A549 (cell line): ENCODE measurements around the gene DHPS. TPM values are rescaled to one million over a fixed set of nuclear protein-coding genes. Genes with fewer than 3 reads are reported as not detected.

ENCODE experiments used
- ATAC-seq, 2 experiments: fragments of 200-7000 bp in 1 of 2; fragments of >200 bp in 1 of 2; cut with Nextera tagmentation in 1 of 2; cut with Tn5 transposase in 1 of 2; 3 replicates each; pipeline versions ENCODE4 v1.8.0 to v1.9.1; 2018 to 2020; ENCODE audit warnings: mild to moderate bottlenecking in 1 of 2, moderate library complexity in 1 of 2
- CTCF ChIA-PET: fragments of 300-600 bp; sonication (Branson Sonifier 250); formaldehyde crosslinking; extraction: SDS; loops from one replicate; lab custom pipeline; 2021; ENCODE audit warnings: antibody characterized with exemption, inconsistent platforms; lab: Yijun Ruan, JAX
- POLR2A ChIA-PET: fragments of 350-600 bp; formaldehyde crosslinking; extraction: SDS; loops from one replicate; lab custom pipeline; 2021; ENCODE audit warnings: antibody characterized with exemption, inconsistent platforms; lab: Yijun Ruan, JAX
- DNase-seq, 2 experiments: peaks; one replicate each; pipeline versions ENCODE4 v3.0.0 to v3.0.0-alpha.2; 2011 to 2016; ENCODE audit warnings: low read depth in 1 of 2, low spot score in 1 of 2
- FAIRE-seq: peaks from 2 replicates; lab custom pipeline; 2011; peaks lifted over from hg19 to GRCh38; lab: Jason Lieb, UNC
- H3K27ac ChIP-seq, 2 experiments: fragments of >200 bp; sonication (Bioruptor Twin); formaldehyde crosslinking; 3 replicates each; pipeline ENCODE4 v1.5.1; 2016 to 2017
- H3K4me1 ChIP-seq: fragments of >200 bp; sonication (Bioruptor Twin); formaldehyde crosslinking; 3 replicates; pipeline ENCODE4 v1.6.1; 2016
- H3K4me2 ChIP-seq: fragments of >200 bp; sonication (Bioruptor Twin); formaldehyde crosslinking; 3 replicates; pipeline ENCODE4 v1.6.1; 2016
- H3K4me3 ChIP-seq: fragments of >200 bp; sonication (Bioruptor Twin); formaldehyde crosslinking; 3 replicates; pipeline ENCODE4 v1.5.1; 2016
- H3K9me3 ChIP-seq: fragments of >200 bp; sonication (Bioruptor Twin); formaldehyde crosslinking; 3 replicates; pipeline ENCODE4 v1.6.1; 2016
- EHF ChIP-seq: fragments of 250-450 bp; sonication (Bioruptor Pico); IDR thresholded peaks from 2 replicates; pipeline ENCODE4 v1.5.0; 2020; ENCODE audit warnings: mild to moderate bottlenecking
- ESRRA ChIP-seq: fragments of 150-350 bp; IDR thresholded peaks from 2 replicates; pipeline ENCODE4 v1.6.1; 2014; ENCODE audit warnings: mild to moderate bottlenecking, low read length, borderline replicate concordance
- FOXS1 ChIP-seq: fragments of 250-450 bp; sonication (Bioruptor Pico); IDR thresholded peaks from 2 replicates; pipeline ENCODE4 v1.5.0; 2020; ENCODE audit warnings: mild to moderate bottlenecking, moderate library complexity
- HDAC2 ChIP-seq: fragments of 200-600 bp; sonication (generic); IDR thresholded peaks from 2 replicates; pipeline ENCODE4 v1.6.1; 2016
- HOXA7 ChIP-seq: fragments of 250-450 bp; sonication (Bioruptor Pico); IDR thresholded peaks from 2 replicates; pipeline ENCODE4 v1.5.0; 2020; ENCODE audit warnings: mild to moderate bottlenecking, moderate library complexity
- HOXB5 ChIP-seq: fragments of 250-450 bp; sonication (Bioruptor Pico); IDR thresholded peaks from 2 replicates; pipeline ENCODE4 v1.5.0; 2020; ENCODE audit warnings: mild to moderate bottlenecking, moderate library complexity
- JUNB ChIP-seq: fragments of >200 bp; sonication (Bioruptor Twin); formaldehyde crosslinking; IDR thresholded peaks from 2 replicates; pipeline ENCODE4 v1.6.1; 2016
- MYC ChIP-seq: IDR thresholded peaks from 2 replicates; pipeline ENCODE4 v1.6.1; 2012; ENCODE audit warnings: mild to moderate bottlenecking, inconsistent platforms, low read length, improper control_type of control experiment, borderline replicate concordance
- NFE2L2 ChIP-seq: fragments of 150-350 bp; conservative IDR thresholded peaks from 2 replicates; pipeline ENCODE4 v1.6.1; 2014; ENCODE audit warnings: low read length
- NPAS2 ChIP-seq: fragments of 250-450 bp; sonication (Bioruptor Pico); IDR thresholded peaks from 2 replicates; pipeline ENCODE4 v1.8.0; 2022; ENCODE audit warnings: mild to moderate bottlenecking, moderate library complexity, borderline replicate concordance
- PHF8 ChIP-seq: fragments of 200-600 bp; sonication (generic); IDR thresholded peaks from 2 replicates; pipeline ENCODE4 v1.6.1; 2016; ENCODE audit warnings: low read depth, mild to moderate bottlenecking, antibody characterized with exemption, moderate library complexity, borderline replicate concordance
- POLR2AphosphoS2 ChIP-seq: conservative IDR thresholded peaks from 2 replicates; pipeline ENCODE4 v1.6.1; 2012; ENCODE audit warnings: low read length, improper control_type of control experiment, inconsistent platforms
- RAD21 ChIP-seq, 2 experiments: fragments of >200 bp in 1 of 2; sonication (Bioruptor Twin) in 1 of 2; formaldehyde crosslinking in 1 of 2; IDR thresholded peaks in 1 of 2; conservative IDR thresholded peaks in 1 of 2; 2 replicates in 1 of 2; 3 replicates in 1 of 2; pipeline ENCODE4 v1.6.1; 2012 to 2018; ENCODE audit warnings: inconsistent platforms in 1 of 2
- RARB ChIP-seq: fragments of 250-450 bp; sonication (Bioruptor Pico); IDR thresholded peaks from 2 replicates; pipeline ENCODE4 v1.8.0; 2021; ENCODE audit warnings: mild to moderate bottlenecking, moderate library complexity
- RFX5 ChIP-seq: fragments of 450-650 bp; IDR thresholded peaks from 2 replicates; pipeline ENCODE4 v1.7.1; 2014; ENCODE audit warnings: antibody characterized with exemption, mild to moderate bottlenecking, moderate library complexity
- SMC3 ChIP-seq: fragments of >200 bp; sonication (Bioruptor Twin); formaldehyde crosslinking; IDR thresholded peaks from 3 replicates; pipeline ENCODE4 v1.6.1; 2018; ENCODE audit warnings: inconsistent platforms
- TFCP2L1 ChIP-seq: fragments of 250-450 bp; sonication (Bioruptor Pico); IDR thresholded peaks from 2 replicates; pipeline ENCODE4 v1.5.0; 2021; ENCODE audit warnings: mild to moderate bottlenecking
- ZFP36 ChIP-seq: fragments of 450-650 bp; IDR thresholded peaks from 2 replicates; pipeline ENCODE4 v1.6.1; 2014; ENCODE audit warnings: borderline replicate concordance; ENCODE audit not compliant: partially characterized antibody
- WGBS: methylation state at CpG from one replicate; pipeline ENCODE4 v1.1.6; 2017; ENCODE audit errors: missing lambda C conversion rate; 5-methylcytosine and 5-hydroxymethylcytosine counted together
- polyA plus RNA-seq, 4 experiments: library from polyadenylated mRNA; depleted of rRNA in 3 of 4; stranded (reverse); fragments of >200 nt; fragmentation: RNase III in 1 of 4; extraction: RNeasy Plus Mini Kit Qiagen cat#74134 plus additional on column Dnase treatment in 1 of 4; gene quantifications; 2 replicates in 3 of 4; 3 replicates in 1 of 4; pipeline ENCODE4 v1.2.3, GENCODE V29; 2011 to 2017
- TF ChIP-seq, protein P1 (sequence below): IDR thresholded peaks from 2 replicates; pipeline ENCODE4 v1.6.1; 2012; ENCODE audit warnings: low read depth, borderline replicate concordance
- TF ChIP-seq, protein P2 (sequence below): fragments of 200-600 bp; sonication (generic); IDR thresholded peaks from 2 replicates; pipeline ENCODE4 v1.6.1; 2016; ENCODE audit warnings: antibody characterized with exemption, mild to moderate bottlenecking, moderate library complexity
- TF ChIP-seq, protein P3 (sequence below): fragments of >200 bp; sonication (Bioruptor Twin); formaldehyde crosslinking; IDR thresholded peaks from 3 replicates; pipeline ENCODE4 v1.5.1; 2016

The DHPS gene
- polyA plus RNA-seq, 2 of the 4 experiments (the other 2 are of a cell fraction) = 57.8 to 71.9 TPM

DNA sequence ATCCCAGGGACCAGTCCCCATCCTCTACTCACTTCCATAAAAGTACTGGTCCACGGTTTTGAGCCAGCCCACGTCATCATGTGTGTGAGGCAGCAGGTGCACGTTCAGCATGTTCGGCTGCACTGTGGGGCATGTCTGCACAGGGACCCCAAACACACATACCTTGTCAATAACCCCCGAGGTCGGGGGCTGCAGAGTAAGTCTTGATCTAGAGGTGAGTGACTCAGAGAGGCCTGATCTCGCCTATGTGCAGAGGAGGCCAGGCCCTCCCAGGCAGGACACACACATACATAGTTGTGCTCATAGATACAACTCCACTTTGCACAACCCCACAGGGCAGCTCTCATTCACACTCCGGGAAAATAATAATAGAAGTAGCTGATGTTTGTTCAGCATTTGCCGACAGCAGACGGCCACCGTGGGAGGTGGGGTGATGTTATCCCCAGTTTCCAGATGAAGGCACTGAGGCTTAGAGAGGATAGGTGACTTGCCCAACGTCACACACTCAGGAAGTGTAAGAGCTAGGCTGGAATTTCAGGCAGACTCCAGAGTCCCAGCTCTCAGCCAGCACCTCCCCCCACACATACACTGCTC is 15.9 kb downstream of the DHPS start:
- TF ChIP-seq EHF (no peak), NFE2L2 (no peak), HOXA7 (no peak), RAD21 (conservative IDR thresholded peaks at IDR 0.05 in 1 of 2, IDR thresholded peaks at IDR 0.05 in 1 of 2) (no peak), HDAC2 (no peak), ESRRA (no peak), PHF8 (no peak), MYC (no peak), FOXS1 (CRISPR knock-in tag) (no peak)
- TF ChIP-seq, protein P1, sequence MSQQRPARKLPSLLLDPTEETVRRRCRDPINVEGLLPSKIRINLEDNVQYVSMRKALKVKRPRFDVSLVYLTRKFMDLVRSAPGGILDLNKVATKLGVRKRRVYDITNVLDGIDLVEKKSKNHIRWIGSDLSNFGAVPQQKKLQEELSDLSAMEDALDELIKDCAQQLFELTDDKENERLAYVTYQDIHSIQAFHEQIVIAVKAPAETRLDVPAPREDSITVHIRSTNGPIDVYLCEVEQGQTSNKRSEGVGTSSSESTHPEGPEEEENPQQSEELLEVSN = no peak
- TF ChIP-seq, protein P2, sequence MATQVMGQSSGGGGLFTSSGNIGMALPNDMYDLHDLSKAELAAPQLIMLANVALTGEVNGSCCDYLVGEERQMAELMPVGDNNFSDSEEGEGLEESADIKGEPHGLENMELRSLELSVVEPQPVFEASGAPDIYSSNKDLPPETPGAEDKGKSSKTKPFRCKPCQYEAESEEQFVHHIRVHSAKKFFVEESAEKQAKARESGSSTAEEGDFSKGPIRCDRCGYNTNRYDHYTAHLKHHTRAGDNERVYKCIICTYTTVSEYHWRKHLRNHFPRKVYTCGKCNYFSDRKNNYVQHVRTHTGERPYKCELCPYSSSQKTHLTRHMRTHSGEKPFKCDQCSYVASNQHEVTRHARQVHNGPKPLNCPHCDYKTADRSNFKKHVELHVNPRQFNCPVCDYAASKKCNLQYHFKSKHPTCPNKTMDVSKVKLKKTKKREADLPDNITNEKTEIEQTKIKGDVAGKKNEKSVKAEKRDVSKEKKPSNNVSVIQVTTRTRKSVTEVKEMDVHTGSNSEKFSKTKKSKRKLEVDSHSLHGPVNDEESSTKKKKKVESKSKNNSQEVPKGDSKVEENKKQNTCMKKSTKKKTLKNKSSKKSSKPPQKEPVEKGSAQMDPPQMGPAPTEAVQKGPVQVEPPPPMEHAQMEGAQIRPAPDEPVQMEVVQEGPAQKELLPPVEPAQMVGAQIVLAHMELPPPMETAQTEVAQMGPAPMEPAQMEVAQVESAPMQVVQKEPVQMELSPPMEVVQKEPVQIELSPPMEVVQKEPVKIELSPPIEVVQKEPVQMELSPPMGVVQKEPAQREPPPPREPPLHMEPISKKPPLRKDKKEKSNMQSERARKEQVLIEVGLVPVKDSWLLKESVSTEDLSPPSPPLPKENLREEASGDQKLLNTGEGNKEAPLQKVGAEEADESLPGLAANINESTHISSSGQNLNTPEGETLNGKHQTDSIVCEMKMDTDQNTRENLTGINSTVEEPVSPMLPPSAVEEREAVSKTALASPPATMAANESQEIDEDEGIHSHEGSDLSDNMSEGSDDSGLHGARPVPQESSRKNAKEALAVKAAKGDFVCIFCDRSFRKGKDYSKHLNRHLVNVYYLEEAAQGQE = no peak
- H3K4me2 ChIP-seq = peak overlapping the region; percentile 97
- ChIA-PET CTCF (interaction anchor here (0.6 to 1.3 kb wide), 3 partner anchors 11 to 412 kb away, joined by 3 to 6 read pairs (median 4); no protein-coding TSS in a partner anchor), POLR2A (interaction anchor here (0.5 to 1.2 kb wide), 5 partner anchors 10 to 55 kb away, joined by 3 to 5 read pairs (median 3); partner anchors contain the start of genes DHPS, ZNF490 and ZNF791)
- WGBS = 52% methylated on average over 12 of the region's 12 CpGs
- DNase-seq (no peak), FAIRE-seq (no peak), ATAC-seq (peak in 1 of 2 experiments; percentile 2; a peak in 1 of 6 replicates)
- H3K4me3 ChIP-seq = peak overlapping the region; percentile 90
- peaks cover 10% of the 10 kb centered on the region for H3K4me1 ChIP-seq
- no peaks in the 10 kb centered on the region for H3K9me3 ChIP-seq
- peak overlapping the region; percentile 82 to 86; a peak in 5 of 6 replicates for H3K27ac ChIP-seq

DNA sequence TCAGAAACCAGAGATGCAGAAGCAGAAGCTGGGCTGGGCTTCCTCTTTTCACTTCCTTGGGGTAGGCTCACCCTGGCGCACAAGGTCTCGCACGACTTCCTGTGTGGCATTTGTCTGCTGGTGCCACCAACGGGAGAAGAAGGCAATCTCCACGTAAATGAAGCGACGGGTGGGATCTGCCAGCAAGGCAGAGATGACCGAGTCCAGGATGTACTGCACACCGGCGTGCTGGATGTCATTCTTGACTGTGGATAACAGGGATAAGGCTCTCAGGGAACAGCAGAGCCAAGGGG is 16.5 kb downstream of the DHPS start:
- 97% methylated on average over 10 of the region's 10 CpGs for WGBS
- ChIA-PET CTCF (no interaction called here), POLR2A (interaction anchor here (1.2 kb wide), 1 partner anchor 54 kb away, joined by 3 read pairs; the partner anchor contains the start of genes ZNF490 and ZNF791)
- H3K4me3 ChIP-seq = no peak overlapping the region
- peaks cover 6% of the 10 kb centered on the region for H3K4me1 ChIP-seq
- H3K4me2 ChIP-seq = no peak overlapping the region
- no peaks in the 10 kb centered on the region for H3K9me3 ChIP-seq
- TF ChIP-seq SMC3 = no peak
- TF ChIP-seq HOXB5 (CRISPR knock-in tag) = no peak
- TF ChIP-seq EHF = no peak
- no peak for TF ChIP-seq RARB
- TF ChIP-seq TFCP2L1 = no peak
- no peak for TF ChIP-seq MYC
- TF ChIP-seq NPAS2 (CRISPR knock-in tag) = no peak
- FAIRE-seq (no peak), ATAC-seq (no peak), DNase-seq (no peak)
- H3K27ac ChIP-seq = no peak overlapping the region

DNA sequence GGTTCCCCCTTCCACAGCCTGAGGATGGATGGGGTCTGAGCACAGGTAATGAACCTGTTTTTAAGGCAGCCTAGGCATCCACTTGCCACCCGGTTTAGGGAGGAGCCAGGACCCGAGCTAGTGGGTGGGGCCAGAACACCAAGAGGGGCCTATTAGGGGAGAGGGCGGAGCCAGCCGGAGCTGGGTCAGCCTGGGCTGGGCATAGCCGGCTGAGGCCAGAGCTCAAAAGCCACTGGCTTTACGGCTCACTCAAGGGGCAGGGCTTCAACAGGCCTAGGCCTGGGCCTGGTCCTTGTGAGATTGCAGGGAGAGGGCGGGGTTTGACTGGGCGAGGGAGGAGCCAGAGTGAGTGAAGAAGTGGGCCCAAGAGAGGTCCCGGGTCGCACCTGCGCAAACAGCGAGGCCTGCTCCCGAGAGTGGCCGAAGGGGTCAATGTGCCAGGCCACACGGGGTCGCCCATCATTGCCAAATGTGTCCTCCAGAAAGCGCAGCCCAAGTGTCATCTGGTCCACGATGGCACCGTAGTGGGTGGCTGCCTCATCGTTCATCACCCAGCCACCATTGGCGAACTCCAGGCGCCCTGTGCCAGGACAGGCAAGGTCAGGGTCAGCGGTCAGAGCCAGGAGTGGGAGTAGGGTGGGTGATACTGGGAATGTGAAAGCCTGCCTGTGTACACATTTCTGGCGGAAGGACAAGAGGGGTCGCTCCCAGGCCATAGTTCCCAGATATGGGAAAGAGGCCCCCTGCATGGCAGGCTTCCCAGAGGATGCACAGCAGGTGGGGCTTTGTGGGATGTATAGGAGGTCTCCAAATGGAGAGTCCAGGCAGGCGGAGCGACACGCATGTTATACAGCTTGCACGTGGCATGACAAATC is 17.0 kb downstream of the DHPS start:
- no peak overlapping the region for H3K4me2 ChIP-seq
- POLR2A ChIA-PET = no interaction called here
- no peak overlapping the region for H3K27ac ChIP-seq
- peaks cover 6% of the 10 kb centered on the region for H3K4me1 ChIP-seq
- WGBS = 92% methylated on average over 18 of the region's 29 CpGs
- H3K4me3 ChIP-seq = no peak overlapping the region
- CTCF ChIA-PET = no interaction called here
- DNase-seq (no peak), FAIRE-seq (no peak), ATAC-seq (no peak)
- no peaks in the 10 kb centered on the region for H3K9me3 ChIP-seq
- TF ChIP-seq PHF8 (no peak), RFX5 (no peak), ZFP36 (no peak), POLR2AphosphoS2 (no peak), JUNB (no peak)
- TF ChIP-seq, protein P3, sequence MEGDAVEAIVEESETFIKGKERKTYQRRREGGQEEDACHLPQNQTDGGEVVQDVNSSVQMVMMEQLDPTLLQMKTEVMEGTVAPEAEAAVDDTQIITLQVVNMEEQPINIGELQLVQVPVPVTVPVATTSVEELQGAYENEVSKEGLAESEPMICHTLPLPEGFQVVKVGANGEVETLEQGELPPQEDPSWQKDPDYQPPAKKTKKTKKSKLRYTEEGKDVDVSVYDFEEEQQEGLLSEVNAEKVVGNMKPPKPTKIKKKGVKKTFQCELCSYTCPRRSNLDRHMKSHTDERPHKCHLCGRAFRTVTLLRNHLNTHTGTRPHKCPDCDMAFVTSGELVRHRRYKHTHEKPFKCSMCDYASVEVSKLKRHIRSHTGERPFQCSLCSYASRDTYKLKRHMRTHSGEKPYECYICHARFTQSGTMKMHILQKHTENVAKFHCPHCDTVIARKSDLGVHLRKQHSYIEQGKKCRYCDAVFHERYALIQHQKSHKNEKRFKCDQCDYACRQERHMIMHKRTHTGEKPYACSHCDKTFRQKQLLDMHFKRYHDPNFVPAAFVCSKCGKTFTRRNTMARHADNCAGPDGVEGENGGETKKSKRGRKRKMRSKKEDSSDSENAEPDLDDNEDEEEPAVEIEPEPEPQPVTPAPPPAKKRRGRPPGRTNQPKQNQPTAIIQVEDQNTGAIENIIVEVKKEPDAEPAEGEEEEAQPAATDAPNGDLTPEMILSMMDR = no peak
